Measurements from ENCODE around the gene TNFSF11.

Gene TNFSF11

GRCh38 chr13:42561752-42562467 is 12.0 kb upstream of the TNFSF11 start:
- no peak for DNase-seq

- DNase-seq, result no peak
These were observed 6.0 kb upstream of the TNFSF11 start for GRCh38 chr13:42567906-42568305.

- no peak for DNase-seq
These were observed 4.2 kb upstream of the TNFSF11 start for GRCh38 chr13:42569576-42570344.

- no peak for DNase-seq
These were observed 2.1 kb upstream of the TNFSF11 start for GRCh38 chr13:42571895-42572294.

GRCh38 chr13:42574435-42575311 is 721 bp downstream of the TNFSF11 start:
- DNase-seq, result peak; percentile 13

- no peak for DNase-seq
These were observed 2.0 kb downstream of the TNFSF11 start for GRCh38 chr13:42575938-42576337.

- no peak for DNase-seq
These were observed 3.6 kb downstream of the TNFSF11 start for GRCh38 chr13:42577538-42577937.

GRCh38 chr13:42580644-42581043 is 6.7 kb downstream of the TNFSF11 start:
- DNase-seq, result no peak

- no peak for DNase-seq
These were observed 7.5 kb downstream of the TNFSF11 start for GRCh38 chr13:42581427-42581826.

GRCh38 chr13:42591602-42592001 is 17.6 kb downstream of the TNFSF11 start:
- no peak for DNase-seq

- no peak for DNase-seq
These were observed 19.3 kb downstream of the TNFSF11 start for GRCh38 chr13:42592915-42593900.

- peak; percentile 34 for DNase-seq
These were observed 20.7 kb downstream of the TNFSF11 start for GRCh38 chr13:42594481-42595252.

GRCh38 chr13:42595253-42595571 is 21.3 kb downstream of the TNFSF11 start:
- DNase-seq, result no peak

- DNase-seq, result no peak
These were observed 23.6 kb downstream of the TNFSF11 start for GRCh38 chr13:42597505-42597904.

- DNase-seq, result no peak
These were observed 27.0 kb downstream of the TNFSF11 start for GRCh38 chr13:42600943-42601342.

- no peak for DNase-seq
These were observed 29.0 kb downstream of the TNFSF11 start for GRCh38 chr13:42602906-42603305.

GRCh38 chr13:42603571-42603970 is 29.6 kb downstream of the TNFSF11 start:
- DNase-seq, result no peak

GRCh38 chr13:42607546-42607945 is 33.6 kb downstream of the TNFSF11 start:
- no peak for DNase-seq

GRCh38 chr13:42610649-42611048 is 36.7 kb downstream of the TNFSF11 start:
- DNase-seq, result no peak

GRCh38 chr13:42611086-42611779 is 37.3 kb downstream of the TNFSF11 start:
- no peak for DNase-seq

Data from activated CD4-positive, alpha-beta T cell treated with anti-CD3 and anti-CD28 coated beads, Interleukin-2, amount 50 U/mL, for 1 hour (primary cell).